Upper lobe of left lung (tissue), 6 donors: ENCODE results near the gene TMEM242. TPM values are rescaled to one million over a fixed set of nuclear protein-coding genes. Genes with fewer than 3 reads are reported as not detected.

ENCODE experiments used
- ATAC-seq, 2 donors: fragments of 200-7000 bp; cut with Tn5 transposase; one replicate each; pipeline ENCODE4 v1.9.1; 2022; ENCODE audit warnings: mild to moderate bottlenecking in 2 of 2, moderate library complexity in 2 of 2; ENCODE audit not compliant: low FRiP score in 2 of 2
- DNase-seq, 2 donors: peaks; one replicate each; pipeline ENCODE4 v3.0.0-alpha.2; 2019 to 2020
- H3K27ac ChIP-seq, 4 donors: fragments of 200-600 bp; sonication (generic); one replicate each; pipeline ENCODE4 v1.5.1; 2016 to 2019
- H3K27me3 ChIP-seq, 4 donors: fragments of 200-600 bp; sonication (generic); one replicate each; pipeline ENCODE4 v1.5.1; 2017 to 2019
- H3K36me3 ChIP-seq, 4 donors: fragments of 200-600 bp; sonication (generic); one replicate each; pipeline ENCODE4 v1.5.1; 2016 to 2019
- H3K4me1 ChIP-seq, 4 donors: fragments of 200-600 bp; sonication (generic); one replicate each; pipeline ENCODE4 v1.5.1; 2018 to 2019
- H3K4me3 ChIP-seq, 4 donors: fragments of 200-600 bp; sonication (generic); one replicate each; pipeline ENCODE4 v1.5.1; 2017 to 2019; ENCODE audit warnings: mild to moderate bottlenecking in 2 of 4, moderate library complexity in 1 of 4
- H3K9me3 ChIP-seq, 4 donors: fragments of 200-600 bp; sonication (generic); one replicate each; pipeline ENCODE4 v1.5.1; 2018 to 2019
- EP300 ChIP-seq, 4 donors: sonication (generic); formaldehyde crosslinking; IDR thresholded peaks; one replicate each; pipeline ENCODE4 v1.5.1; 2017; ENCODE audit warnings: antibody characterized with exemption in 4 of 4, control low read depth in 2 of 4
- POLR2A ChIP-seq, 4 donors: fragments of 450-650 bp; IDR thresholded peaks; one replicate each; pipeline ENCODE4 v1.5.1; 2016 to 2017; ENCODE audit warnings: antibody characterized with exemption in 4 of 4, mild to moderate bottlenecking in 2 of 4
- POLR2AphosphoS5 ChIP-seq, 2 donors: sonication (generic); formaldehyde crosslinking; IDR thresholded peaks; one replicate each; pipeline ENCODE4 v1.5.1; 2017; ENCODE audit warnings: antibody characterized with exemption in 2 of 2
- whole genome bisulfite sequencing, 2 donors: methylation state at CpG; one replicate each; pipeline ENCODE4 v1.1.5; 2017 to 2018; 5-methylcytosine and 5-hydroxymethylcytosine counted together
- total RNA-seq, 6 donors: library from RNA; depleted of rRNA in 4 of 6; stranded (reverse); fragments of >200 nt in 4 of 6; gene quantifications; one replicate each; pipeline versions ENCODE4 v1.1.0 to v1.2.1, GENCODE V29; 2016 to 2021
- TF ChIP-seq, protein P1 (sequence below), 6 experiments: fragments of 450-650 bp in 4 of 6; fragments of 200-600 bp in 2 of 6; sonication (generic) in 2 of 6; IDR thresholded peaks; one replicate each; pipeline ENCODE4 v1.5.1; 2016 to 2019; ENCODE audit warnings: antibody characterized with exemption in 6 of 6
- donor health status: DM: no; HTN: no; CAD: no; lungs with moderate emphysema.
- donor health status: DM: no; HTN: yes; CAD: no; lungs with severe emphysema.

The TMEM242 gene
- total RNA-seq, 6 donors from 2014 or later: 2.1 to 10.8 (median 6.5) TPM

DNA sequence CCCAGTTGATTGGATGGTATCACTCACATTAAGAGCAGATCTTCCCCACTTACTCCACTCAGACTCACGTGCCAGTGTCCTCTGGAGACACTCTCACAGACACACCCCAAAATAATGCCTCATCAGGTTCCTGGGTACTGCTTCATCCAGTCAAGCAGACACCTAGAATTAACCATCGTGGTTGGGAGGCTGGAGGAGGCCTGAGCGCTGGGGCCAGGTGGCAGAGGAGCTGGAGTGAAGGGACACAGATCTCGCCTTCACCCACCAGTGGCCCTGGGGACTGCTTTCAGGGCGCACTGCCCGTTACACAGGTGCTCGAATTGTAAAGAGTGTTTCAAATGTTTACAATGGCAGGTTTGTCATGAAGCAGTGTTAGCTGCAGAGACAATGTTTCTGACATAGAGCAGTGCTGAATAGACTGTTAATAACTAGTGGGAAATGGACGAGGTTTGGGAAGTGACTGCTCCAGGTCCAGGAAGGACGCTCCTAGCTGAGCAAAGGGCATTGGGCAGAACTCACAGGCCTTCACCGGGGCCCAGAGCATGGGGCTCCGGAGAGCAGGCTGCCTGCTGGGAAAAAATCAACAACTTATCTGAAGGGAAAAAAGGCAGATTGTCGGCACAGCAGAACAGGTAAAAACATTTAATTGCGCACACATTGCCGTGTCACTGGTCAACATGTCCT is 38.4 kb downstream of the TMEM242 start:
- no peak for ATAC-seq
- no peaks in the 10 kb centered on the region for H3K9me3 ChIP-seq
- TF ChIP-seq POLR2A (IDR thresholded peaks at IDR 0.05): no peak
- no peak for TF ChIP-seq EP300 (IDR thresholded peaks at IDR 0.05)
- TF ChIP-seq POLR2AphosphoS5 (IDR thresholded peaks at IDR 0.05): no peak
- TF ChIP-seq, protein P1, sequence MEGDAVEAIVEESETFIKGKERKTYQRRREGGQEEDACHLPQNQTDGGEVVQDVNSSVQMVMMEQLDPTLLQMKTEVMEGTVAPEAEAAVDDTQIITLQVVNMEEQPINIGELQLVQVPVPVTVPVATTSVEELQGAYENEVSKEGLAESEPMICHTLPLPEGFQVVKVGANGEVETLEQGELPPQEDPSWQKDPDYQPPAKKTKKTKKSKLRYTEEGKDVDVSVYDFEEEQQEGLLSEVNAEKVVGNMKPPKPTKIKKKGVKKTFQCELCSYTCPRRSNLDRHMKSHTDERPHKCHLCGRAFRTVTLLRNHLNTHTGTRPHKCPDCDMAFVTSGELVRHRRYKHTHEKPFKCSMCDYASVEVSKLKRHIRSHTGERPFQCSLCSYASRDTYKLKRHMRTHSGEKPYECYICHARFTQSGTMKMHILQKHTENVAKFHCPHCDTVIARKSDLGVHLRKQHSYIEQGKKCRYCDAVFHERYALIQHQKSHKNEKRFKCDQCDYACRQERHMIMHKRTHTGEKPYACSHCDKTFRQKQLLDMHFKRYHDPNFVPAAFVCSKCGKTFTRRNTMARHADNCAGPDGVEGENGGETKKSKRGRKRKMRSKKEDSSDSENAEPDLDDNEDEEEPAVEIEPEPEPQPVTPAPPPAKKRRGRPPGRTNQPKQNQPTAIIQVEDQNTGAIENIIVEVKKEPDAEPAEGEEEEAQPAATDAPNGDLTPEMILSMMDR (IDR thresholded peaks at IDR 0.05): no peak
- no peak overlapping the region for H3K27ac ChIP-seq
- H3K27me3 ChIP-seq: no peaks in the 10 kb centered on the region
- H3K36me3 ChIP-seq: peaks cover 0 to 15% (median 2%) of the 10 kb centered on the region in 4 donors
- 65 to 76% methylated on average over 14 of the region's 14 CpGs for WGBS, 2 donors
- no peaks in the 10 kb centered on the region for H3K4me1 ChIP-seq
- no peak overlapping the region for H3K4me3 ChIP-seq
- DNase-seq: no peak

DNA sequence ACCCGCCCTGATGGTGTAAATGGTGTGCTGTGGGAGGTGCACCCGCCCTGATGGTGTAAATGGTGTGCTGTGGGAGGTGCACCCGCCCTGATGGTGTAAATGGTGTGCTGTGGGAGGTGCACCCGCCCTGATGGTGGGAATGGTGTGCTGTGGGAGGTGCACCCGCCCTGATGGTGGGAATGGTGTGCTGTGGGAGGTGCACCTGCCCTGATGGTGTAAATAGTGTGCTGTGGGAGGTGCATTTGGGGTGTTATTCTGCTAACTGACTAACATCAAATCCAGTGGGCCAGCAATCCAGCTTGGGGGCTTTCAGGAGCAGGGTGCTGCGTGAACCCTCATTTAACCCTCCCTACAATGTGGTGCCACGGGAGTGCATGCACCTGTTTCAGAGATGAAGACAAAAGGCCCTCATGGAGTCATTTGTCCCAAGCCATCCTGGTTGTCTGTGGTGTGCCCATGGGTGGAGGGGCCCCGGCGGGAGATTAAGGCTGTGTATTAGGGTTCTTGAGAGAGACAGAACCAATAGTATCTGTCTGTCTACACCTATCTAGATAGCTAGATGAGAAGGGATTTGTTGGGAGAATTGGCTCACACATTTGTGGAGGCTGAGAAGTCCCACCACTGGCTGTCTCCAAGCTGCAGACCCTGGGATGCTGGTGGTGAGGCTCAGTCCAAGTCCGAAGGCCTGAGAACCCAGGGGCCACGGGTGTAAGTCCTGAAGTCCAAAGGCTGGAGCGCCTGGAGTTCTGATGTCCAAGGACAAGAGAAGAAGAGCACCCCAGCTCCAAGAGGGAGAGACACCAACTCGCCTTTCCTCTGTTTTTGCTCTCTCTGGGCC is 39.2 kb downstream of the TMEM242 start:
- Histone ChIP-seq H3K27me3 (no peaks in the 10 kb centered on the region), H3K27ac (no peak overlapping the region), H3K9me3 (no peaks in the 10 kb centered on the region), H3K36me3 (peaks cover 0 to 7% (median 0%) of the 10 kb centered on the region in 4 donors), H3K4me3 (no peak overlapping the region), H3K4me1 (no peaks in the 10 kb centered on the region)
- ATAC-seq (no peak), DNase-seq (no peak)
- 85 to 96% methylated on average over 6 to 9 of the region's 13 CpGs for WGBS, 2 donors
- TF ChIP-seq POLR2A (IDR thresholded peaks at IDR 0.05) (no peak), EP300 (IDR thresholded peaks at IDR 0.05) (no peak), POLR2AphosphoS5 (IDR thresholded peaks at IDR 0.05) (no peak)
- TF ChIP-seq, protein P1 (IDR thresholded peaks at IDR 0.05): no peak

DNA sequence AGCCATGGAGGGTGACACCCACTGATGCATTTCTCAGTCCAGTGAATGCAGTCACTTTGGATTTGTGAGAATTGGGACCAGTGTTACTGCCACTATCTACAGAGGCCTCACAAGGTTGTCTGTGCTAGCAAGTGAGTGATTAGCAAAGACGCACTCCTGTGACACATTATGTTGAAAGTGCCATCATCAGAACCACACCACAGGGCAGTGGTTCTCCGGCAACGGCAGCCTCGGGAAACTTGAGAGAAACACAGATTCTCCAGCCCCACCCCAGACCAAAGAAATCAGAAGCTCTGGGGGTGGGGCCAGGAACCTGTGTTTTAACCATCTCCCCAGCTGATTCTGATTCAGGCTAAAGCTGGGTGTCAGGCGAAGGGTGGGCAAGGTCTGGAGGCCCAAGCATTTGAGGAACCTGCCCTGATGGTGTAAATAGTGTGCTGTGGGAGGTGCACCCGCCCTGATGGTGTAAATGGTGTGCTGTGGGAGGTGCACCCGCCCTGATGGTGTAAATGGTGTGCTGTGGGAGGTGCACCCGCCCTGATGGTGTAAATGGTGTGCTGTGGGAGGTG is 39.9 kb downstream of the TMEM242 start:
- DNase-seq (no peak), ATAC-seq (no peak)
- 53 to 72% methylated on average over 6 to 7 of the region's 8 CpGs for WGBS, 2 donors
- H3K4me3 ChIP-seq: no peak overlapping the region
- TF ChIP-seq POLR2A (IDR thresholded peaks at IDR 0.05) (no peak), POLR2AphosphoS5 (IDR thresholded peaks at IDR 0.05) (no peak), EP300 (IDR thresholded peaks at IDR 0.05) (no peak)
- TF ChIP-seq, protein P1 (IDR thresholded peaks at IDR 0.05): no peak
- no peak overlapping the region for H3K27ac ChIP-seq
- H3K4me1 ChIP-seq: no peaks in the 10 kb centered on the region
- no peaks in the 10 kb centered on the region for H3K27me3 ChIP-seq
- no peaks in the 10 kb centered on the region for H3K9me3 ChIP-seq
- peaks cover 0 to 2% (median 0%) of the 10 kb centered on the region in 4 donors for H3K36me3 ChIP-seq

DNA sequence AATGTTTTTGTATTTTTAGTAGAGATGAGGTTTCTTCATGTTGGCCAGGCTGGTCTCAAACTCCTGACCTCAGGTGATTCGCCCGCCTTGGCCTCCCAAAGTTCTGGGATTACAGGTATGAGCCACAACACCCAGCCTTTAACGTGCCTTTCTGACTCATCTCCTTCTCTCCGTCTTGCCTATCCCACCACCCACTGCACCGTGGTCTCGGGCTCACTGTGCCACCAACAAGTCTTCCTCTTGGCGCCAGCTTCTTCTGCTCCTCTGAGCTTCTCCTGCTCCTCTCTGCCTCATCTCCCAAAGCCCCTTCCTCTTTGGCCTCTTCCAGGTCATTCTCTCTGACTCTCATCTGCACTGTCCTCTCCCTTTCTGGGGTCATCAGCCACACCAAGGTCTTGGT is 41.0 kb downstream of the TMEM242 start:
- no peak for ATAC-seq
- Histone ChIP-seq H3K4me1 (no peaks in the 10 kb centered on the region), H3K4me3 (no peak overlapping the region), H3K27ac (no peak overlapping the region), H3K9me3 (no peaks in the 10 kb centered on the region), H3K27me3 (no peaks in the 10 kb centered on the region), H3K36me3 (no peaks in the 10 kb centered on the region)
- DNase-seq: no peak
- no peak for TF ChIP-seq POLR2AphosphoS5 (IDR thresholded peaks at IDR 0.05)
- TF ChIP-seq, protein P1 (IDR thresholded peaks at IDR 0.05): no peak
- WGBS, 2 donors: 91 to 96% methylated on average over 7 of the region's 7 CpGs
